GM23338 (cell line): Measurements from ENCODE around the gene DDX41. TPM values are rescaled to one million over a fixed set of nuclear protein-coding genes. Genes with fewer than 3 reads are reported as not detected.
A peak's percentile ranks its signal among the peaks of the same experiment; 100 is the strongest.

Experiments
- ATAC-seq: fragments of 200-7000 bp; cut with Tn5 transposase; 3 replicates; pipeline ENCODE4 v1.9.1; 2020
- DNase-seq: peaks from one replicate; pipeline ENCODE4 v3.0.0-alpha.2; 2015; ENCODE audit warnings: low spot score
- H2AFZ ChIP-seq: fragments of 200-600 bp; sonication (generic); 2 replicates; pipeline ENCODE4 v1.8.0; 2016; ENCODE audit warnings: antibody characterized with exemption, mild to moderate bottlenecking, moderate library complexity
- H3F3A ChIP-seq: fragments of 200-600 bp; sonication (generic); replicated peaks from 2 replicates; pipeline ENCODE4 v1.8.0; 2017; ENCODE audit warnings: antibody characterized with exemption, mixed run types, low read depth
- H3K27ac ChIP-seq: fragments of 200-600 bp; sonication (generic); 2 replicates; pipeline ENCODE4 v1.6.1; 2016; ENCODE audit warnings: low read depth
- H3K27me3 ChIP-seq: fragments of 200-600 bp; sonication (generic); 2 replicates; pipeline ENCODE4 v1.8.0; 2016; ENCODE audit warnings: mild to moderate bottlenecking, mixed run types, moderate library complexity; ENCODE audit not compliant: insufficient read depth
- H3K36me3 ChIP-seq: fragments of 200-600 bp; sonication (generic); 2 replicates; pipeline ENCODE4 v1.8.0; 2016; ENCODE audit warnings: mild to moderate bottlenecking; ENCODE audit not compliant: insufficient read depth
- H3K4me1 ChIP-seq: fragments of 200-600 bp; sonication (generic); 2 replicates; pipeline ENCODE4 v1.8.0; 2016; ENCODE audit warnings: mild to moderate bottlenecking, moderate library complexity; ENCODE audit not compliant: insufficient read depth
- H3K4me2 ChIP-seq: fragments of 200-600 bp; sonication (generic); 2 replicates; pipeline ENCODE4 v1.7.1; 2017; ENCODE audit warnings: mixed run types
- H3K4me3 ChIP-seq: fragments of 200-600 bp; sonication (generic); 2 replicates; pipeline ENCODE4 v1.6.1; 2016; ENCODE audit warnings: mixed run types
- H3K79me2 ChIP-seq: fragments of 200-600 bp; sonication (generic); replicated peaks from 2 replicates; pipeline ENCODE4 v1.8.0; 2017; ENCODE audit warnings: mild to moderate bottlenecking; ENCODE audit not compliant: insufficient read depth
- H3K9me2 ChIP-seq: fragments of 200-600 bp; sonication (generic); 2 replicates; pipeline ENCODE4 v1.8.0; 2017; ENCODE audit not compliant: insufficient read depth
- H4K20me1 ChIP-seq: fragments of 200-600 bp; sonication (generic); replicated peaks from 2 replicates; pipeline ENCODE4 v1.8.0; 2017; ENCODE audit warnings: mild to moderate bottlenecking; ENCODE audit not compliant: insufficient read depth
- H3K27ac Mint-ChIP-seq: 2 replicates; pipeline ENCODE4 v1.8.0; 2020; ENCODE audit warnings: inconsistent platforms, mild to moderate bottlenecking, moderate library complexity, mixed read lengths
- H3K27me3 Mint-ChIP-seq: 3 replicates; pipeline ENCODE4 v1.8.0; 2022; ENCODE audit warnings: low read depth, mild to moderate bottlenecking, moderate library complexity, mixed read lengths, inconsistent platforms; ENCODE audit not compliant: insufficient read depth, poor library complexity
- H3K36me3 Mint-ChIP-seq: 3 replicates; pipeline ENCODE4 v1.8.0; 2021; ENCODE audit warnings: low read depth, mild to moderate bottlenecking, inconsistent platforms, moderate library complexity, mixed read lengths
- H3K4me1 Mint-ChIP-seq: 3 replicates; pipeline ENCODE4 v1.8.0; 2020; ENCODE audit warnings: mild to moderate bottlenecking, inconsistent platforms, mixed read lengths
- H3K4me3 Mint-ChIP-seq: 3 replicates; pipeline ENCODE4 v1.8.0; 2021; ENCODE audit warnings: moderate library complexity, mild to moderate bottlenecking, inconsistent platforms, mixed read lengths
- H3K9me3 Mint-ChIP-seq: 3 replicates; pipeline ENCODE4 v1.8.0; 2020; ENCODE audit warnings: moderate library complexity, mild to moderate bottlenecking, inconsistent platforms, mixed read lengths
- CREB1 ChIP-seq: fragments of 250-450 bp; sonication (Bioruptor Pico); IDR thresholded peaks from 2 replicates; pipeline ENCODE4 v1.5.0; 2020; ENCODE audit warnings: low read depth, mild to moderate bottlenecking, moderate library complexity
- CTCF ChIP-seq, 2 experiments: fragments of 200-600 bp in 1 of 2; sonication (generic) in 1 of 2; conservative IDR thresholded peaks; 2 replicates each; pipeline versions ENCODE4 v1.5.1 to v1.6.1; 2016 to 2017; ENCODE audit warnings: antibody characterized with exemption in 2 of 2, low read depth in 2 of 2, mild to moderate bottlenecking in 2 of 2, moderate library complexity in 1 of 2
- ETS1 ChIP-seq: IDR thresholded peaks from 2 replicates; pipeline ENCODE4 v1.6.1; 2016; ENCODE audit warnings: antibody characterized with exemption
- EZH2 ChIP-seq: fragments of 200-600 bp; sonication (generic); IDR thresholded peaks from one replicate; pipeline ENCODE4 v1.8.0; 2017; ENCODE audit warnings: antibody characterized with exemption, mild to moderate bottlenecking, low read depth; ENCODE audit not compliant: unreplicated experiment
- JUNB ChIP-seq: IDR thresholded peaks from one replicate; pipeline ENCODE4 v1.6.1; 2016; ENCODE audit warnings: antibody characterized with exemption; ENCODE audit not compliant: unreplicated experiment
- NANOG ChIP-seq: IDR thresholded peaks from 2 replicates; pipeline ENCODE4 v1.6.1; 2016; ENCODE audit warnings: antibody characterized with exemption, borderline replicate concordance
- POLR2AphosphoS5 ChIP-seq: IDR thresholded peaks from 2 replicates; pipeline ENCODE4 v1.6.1; 2016; ENCODE audit warnings: antibody characterized with exemption, low read depth
- REST ChIP-seq: IDR thresholded peaks from one replicate; pipeline ENCODE4 v1.6.1; 2018; ENCODE audit warnings: antibody characterized with exemption; ENCODE audit not compliant: unreplicated experiment
- ZNF331 ChIP-seq: fragments of 250-450 bp; sonication (Bioruptor Pico); IDR thresholded peaks from 2 replicates; pipeline ENCODE4 v1.5.0; 2020; ENCODE audit warnings: low read depth, mild to moderate bottlenecking, moderate library complexity
- polyA plus RNA-seq: library from polyadenylated mRNA; unstranded; fragments of >200 nt; fragmentation: Nextera tagmentation; extraction: Ambion mirVana; gene quantifications from 2 replicates; pipeline ENCODE4 v1.2.1, GENCODE V29; 2016
- total RNA-seq: library from RNA; depleted of rRNA; stranded (reverse); fragments of >200 nt; shearing (Covaris generic); gene quantifications from 2 replicates; pipeline ENCODE4 v1.2.3, GENCODE V29; 2014

The DDX41 gene
- total and polyA plus RNA-seq, 2 experiments from 2014 or later, result 67.1 to 139 TPM

- no peak for DNase-seq
- peak overlapping the region; percentile 55; the same call in 1 of the 2 replicates for H3K4me2 ChIP-seq
- H3K4me1 ChIP-seq, result peaks cover 15% of the 10 kb centered on the region
- no peaks in the 10 kb centered on the region for H3K9me2 ChIP-seq
- Mint-ChIP-seq H3K27me3 (peaks cover 12% of the 10 kb centered on the region), H3K27ac (peak overlapping the region; percentile 81), H3K9me3 (peaks cover 2% of the 10 kb centered on the region; the same call in 1 of the 3 replicates), H3K36me3 (peaks cover 64% of the 10 kb centered on the region), H3K4me3 (peak overlapping the region; percentile 32; the same call in 1 of the 3 replicates), H3K4me1 (peaks cover 22% of the 10 kb centered on the region)
- peaks cover 5% of the 10 kb centered on the region; the same call in 1 of the 2 replicates for H3F3A ChIP-seq
- peaks cover 2% of the 10 kb centered on the region for H3K79me2 ChIP-seq
- no peak overlapping the region for H3K4me3 ChIP-seq
- no peak overlapping the region for H3K27ac ChIP-seq
- no peaks in the 10 kb centered on the region; the same call in 1 of the 2 replicates for H4K20me1 ChIP-seq
- peak; percentile 23 for ATAC-seq
- peaks cover 9% of the 10 kb centered on the region for H3K36me3 ChIP-seq
- no peaks in the 10 kb centered on the region for H3K27me3 ChIP-seq
- no peak overlapping the region for H2AFZ ChIP-seq
- TF ChIP-seq ETS1 (no peak), JUNB (no peak), EZH2 (no peak), CTCF (conservative IDR thresholded peaks at IDR 0.05; ENCODE audit: low read depth in 2 of 2) (peak in 1 of 2 experiments; percentile 10; a peak in 1 of 4 replicates), POLR2AphosphoS5 (no peak)
Measured at GRCh38 chr5:177509991-177510566, 6.7 kb downstream of the DDX41 start.

GRCh38 chr5:177509381-177509951 lies 7.3 kb downstream of the DDX41 start, which contains the start of gene DOK3:
Gene DOK3 (minus strand): TSS chr5:177509826. CDS start chr5:177509540, 286 bp downstream.
- Histone ChIP-seq H3K79me2 (no peaks in the 10 kb centered on the region), H3K36me3 (0 out of 2 replicates have a peak, but pooled peaks cover 3% of the 10 kb centered on the region), H2AFZ (no peak within 1 kb of the TSS), H3K27ac (no peak within 1 kb of the TSS), H3K4me2 (peak within 1 kb of the TSS; percentile 55), H3K9me2 (no peaks in the 10 kb centered on the region), H3K4me3 (0 out of 2 replicates have a peak within 1 kb of the TSS, but pooled peaks have one; percentile 10), H3F3A (peaks cover 5% of the 10 kb centered on the region; the same call in 1 of the 2 replicates), H3K4me1 (peaks cover 15% of the 10 kb centered on the region), H3K27me3 (no peaks in the 10 kb centered on the region), H4K20me1 (no peaks in the 10 kb centered on the region; the same call in 1 of the 2 replicates)
- H3K4me1 Mint-ChIP-seq, result peaks cover 22% of the 10 kb centered on the region
- H3K4me3 Mint-ChIP-seq, result peak within 1 kb of the TSS; percentile 32; the same call in 1 of the 3 replicates
- H3K9me3 Mint-ChIP-seq, result peaks cover 2% of the 10 kb centered on the region; the same call in 1 of the 3 replicates
- H3K27me3 Mint-ChIP-seq, result peaks cover 14% of the 10 kb centered on the region
- ATAC-seq (peak; percentile 69), DNase-seq (peak; percentile 60)
- H3K27ac Mint-ChIP-seq, result peak within 1 kb of the TSS; percentile 81
- H3K36me3 Mint-ChIP-seq, result peaks cover 58% of the 10 kb centered on the region
- TF ChIP-seq NANOG (no peak), CREB1 (CRISPR knock-in tag) (no peak), ZNF331 (CRISPR knock-in tag) (no peak), REST (no peak), ETS1 (no peak)
